ENCODE data around the gene SYT1.
"Not testable (repeated sequence)": the region's sequence is repeated elsewhere in the genome, so short reads cannot be mapped to it uniquely, and the experiment has no call there.

SYT1 gene

DNA sequence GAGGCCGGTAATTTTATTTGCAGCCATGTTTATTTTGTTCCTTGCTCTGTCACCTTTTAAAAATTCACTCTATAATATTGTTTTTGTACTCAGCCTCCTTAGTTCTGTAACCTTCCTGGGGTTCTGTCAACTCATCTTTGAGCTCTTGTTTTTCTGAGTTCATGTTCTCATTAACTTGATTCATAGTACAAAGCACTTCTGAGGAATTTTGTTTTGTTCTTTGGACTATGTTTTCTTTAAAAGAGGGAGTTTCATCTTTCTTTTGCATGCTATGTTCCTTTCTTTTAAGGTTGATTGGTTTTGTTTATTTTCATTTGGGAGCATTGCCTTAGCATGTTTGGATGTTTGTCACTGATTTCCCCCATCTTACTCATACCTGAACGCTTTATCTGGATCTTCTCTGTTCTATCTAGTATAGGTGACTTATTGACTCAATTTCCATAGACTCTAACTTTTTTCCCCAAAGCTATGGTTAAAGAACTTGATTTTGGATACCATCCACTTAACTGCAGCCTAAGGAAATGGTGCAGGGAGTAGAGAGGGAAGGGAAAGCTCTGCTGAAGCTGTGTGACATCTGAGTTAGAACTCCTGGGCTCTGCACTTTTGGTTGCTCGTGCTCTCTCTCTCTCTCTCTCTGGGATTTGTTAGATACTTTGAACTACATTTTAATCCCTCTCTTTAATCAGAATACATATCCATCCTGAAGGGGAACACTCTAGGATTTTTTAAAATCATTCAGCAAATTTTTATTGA is 557.7 kb downstream of the SYT1 start:
- no peaks in the 10 kb centered on the region for H3K36me3 ChIP-seq (ENCODE audit: control insufficient read depth in 2 of 2, insufficient read depth in 2 of 2, low read length in 2 of 2)
- no peak overlapping the region for H3K4me3 ChIP-seq (ENCODE audit: low read length in 2 of 2)
- H3K27me3 ChIP-seq (ENCODE audit: control insufficient read depth in 1 of 2, insufficient read depth in 2 of 2, low read length in 2 of 2) = no peaks in the 10 kb centered on the region
- no peaks in the 10 kb centered on the region for H3K9me3 ChIP-seq (ENCODE audit: control insufficient read depth in 2 of 2, low read length in 2 of 2)
- no peaks in the 10 kb centered on the region for H3K4me1 ChIP-seq (ENCODE audit: control insufficient read depth, insufficient read depth, low read length)
- no peak overlapping the region for H3K9ac ChIP-seq (ENCODE audit: low read length in 2 of 2)
- H3K27ac ChIP-seq (ENCODE audit: low read length) = no peak overlapping the region

DNA sequence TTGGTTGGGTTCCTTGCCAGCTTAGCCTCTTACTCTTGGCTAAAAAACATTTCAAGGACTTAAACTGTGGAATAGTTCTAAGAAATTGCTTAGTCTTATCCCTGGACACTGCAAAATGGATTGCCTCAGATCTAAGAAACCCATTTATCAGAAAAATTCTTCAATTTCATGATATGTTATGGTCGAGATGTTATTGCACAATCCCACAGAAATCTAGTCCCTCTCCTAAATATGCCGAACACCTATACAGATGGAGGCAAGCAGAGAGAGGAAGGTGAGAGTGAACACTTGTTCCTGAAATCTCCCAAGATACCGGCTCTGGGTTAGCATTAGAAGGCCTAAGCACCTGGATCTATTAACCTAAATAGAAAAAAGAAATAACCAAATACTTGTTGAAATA is 559.0 kb downstream of the SYT1 start:
- no peaks in the 10 kb centered on the region for H3K9me3 ChIP-seq (ENCODE audit: control insufficient read depth in 2 of 2, low read length in 2 of 2)
- no peaks in the 10 kb centered on the region for H3K27me3 ChIP-seq (ENCODE audit: control insufficient read depth in 1 of 2, insufficient read depth in 2 of 2, low read length in 2 of 2)
- no peaks in the 10 kb centered on the region for H3K36me3 ChIP-seq (ENCODE audit: control insufficient read depth in 2 of 2, insufficient read depth in 2 of 2, low read length in 2 of 2)
- no peak overlapping the region for H3K9ac ChIP-seq (ENCODE audit: low read length in 2 of 2)
- H3K27ac ChIP-seq (ENCODE audit: low read length) = no peak overlapping the region
- no peaks in the 10 kb centered on the region for H3K4me1 ChIP-seq (ENCODE audit: control insufficient read depth, insufficient read depth, low read length)
- H3K4me3 ChIP-seq (ENCODE audit: low read length in 2 of 2) = no peak overlapping the region

DNA sequence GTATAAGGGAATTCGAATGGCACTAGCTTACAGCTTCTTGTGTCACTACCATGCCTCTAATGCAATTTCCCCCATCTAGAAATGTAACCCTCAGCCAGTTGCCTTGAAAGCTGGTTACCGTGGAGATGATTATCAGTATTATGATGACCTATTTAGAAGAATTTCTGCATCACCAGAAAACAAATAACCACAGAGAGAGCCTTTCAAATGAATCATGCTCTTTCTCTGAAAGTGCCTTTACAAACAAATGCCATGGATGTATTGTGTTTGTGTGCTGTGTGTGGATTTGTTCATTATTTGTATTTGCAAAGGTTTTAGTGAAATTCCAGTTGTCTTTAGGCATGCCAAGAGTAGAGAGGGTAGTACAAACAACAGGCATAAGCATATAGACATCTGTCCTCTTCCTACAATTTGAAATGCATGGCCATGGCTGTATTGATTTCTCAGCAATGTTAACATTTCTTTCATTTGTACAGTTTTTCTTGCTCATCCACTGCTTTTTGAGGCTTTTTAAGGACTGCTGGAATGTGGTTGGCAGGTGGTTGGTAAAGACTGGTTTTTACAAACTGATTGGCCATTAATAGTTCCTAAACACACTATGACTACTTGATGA is 559.6 kb downstream of the SYT1 start:
- no peak overlapping the region for H3K9ac ChIP-seq (ENCODE audit: low read length in 2 of 2)
- H3K4me1 ChIP-seq (ENCODE audit: control insufficient read depth, insufficient read depth, low read length) = no peaks in the 10 kb centered on the region
- H3K27ac ChIP-seq (ENCODE audit: low read length) = no peak overlapping the region
- H3K9me3 ChIP-seq (ENCODE audit: control insufficient read depth in 2 of 2, low read length in 2 of 2) = no peaks in the 10 kb centered on the region
- H3K36me3 ChIP-seq (ENCODE audit: control insufficient read depth in 2 of 2, insufficient read depth in 2 of 2, low read length in 2 of 2) = no peaks in the 10 kb centered on the region
- no peaks in the 10 kb centered on the region for H3K27me3 ChIP-seq (ENCODE audit: control insufficient read depth in 1 of 2, insufficient read depth in 2 of 2, low read length in 2 of 2)
- no peak overlapping the region for H3K4me3 ChIP-seq (ENCODE audit: low read length in 2 of 2)

DNA sequence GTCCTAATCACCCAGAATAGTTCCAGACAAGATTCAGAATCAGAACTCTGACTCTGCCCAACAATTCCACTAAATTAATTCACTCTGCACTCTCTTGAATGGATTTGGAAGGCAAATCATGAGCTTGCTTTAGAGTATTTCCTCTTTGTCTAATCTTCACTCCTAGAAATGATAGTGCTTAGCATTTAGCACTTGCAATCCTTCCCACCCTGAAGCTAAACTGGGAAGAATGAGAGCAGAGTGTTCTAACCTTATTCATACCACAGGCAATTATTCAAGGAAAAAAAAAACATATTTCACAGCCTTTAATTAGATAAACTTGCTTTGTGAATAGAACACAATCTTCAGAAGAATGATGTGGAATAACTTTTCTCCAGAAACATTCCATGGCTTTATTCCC is 561.5 kb downstream of the SYT1 start:
- Histone ChIP-seq H3K36me3 (ENCODE audit: control insufficient read depth in 2 of 2, insufficient read depth in 2 of 2, low read length in 2 of 2) (no peaks in the 10 kb centered on the region), H3K4me1 (ENCODE audit: control insufficient read depth, insufficient read depth, low read length) (no peaks in the 10 kb centered on the region), H3K4me3 (ENCODE audit: low read length in 2 of 2) (no peak overlapping the region), H3K27me3 (ENCODE audit: control insufficient read depth in 1 of 2, insufficient read depth in 2 of 2, low read length in 2 of 2) (no peaks in the 10 kb centered on the region), H3K9me3 (ENCODE audit: control insufficient read depth in 2 of 2, low read length in 2 of 2) (no peaks in the 10 kb centered on the region), H3K9ac (ENCODE audit: low read length in 2 of 2) (no peak overlapping the region), H3K27ac (ENCODE audit: low read length) (no peak overlapping the region)

DNA sequence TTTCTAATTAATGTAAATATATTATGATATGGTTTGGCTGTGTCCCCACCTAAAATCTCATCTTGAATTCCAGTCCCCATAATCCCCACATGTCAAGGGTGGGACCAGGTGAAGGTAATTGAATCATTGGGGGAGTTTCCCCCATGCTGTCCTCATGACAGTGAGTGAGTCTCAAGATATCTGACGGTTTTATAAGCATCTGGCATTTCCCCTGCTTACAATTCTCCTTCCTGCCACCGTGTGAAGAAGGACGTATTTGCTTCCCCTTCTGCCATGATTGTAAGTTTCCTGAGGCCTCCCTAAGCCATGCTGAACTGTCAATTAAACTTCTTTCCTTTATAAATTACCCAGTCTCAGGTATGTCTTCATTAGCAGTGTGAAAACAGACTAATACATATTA is 562.2 kb downstream of the SYT1 start:
- not testable (repeated sequence) for H3K4me3 ChIP-seq (ENCODE audit: low read length in 2 of 2); H3K27me3 ChIP-seq (ENCODE audit: control insufficient read depth in 1 of 2, insufficient read depth in 2 of 2, low read length in 2 of 2); H3K36me3 ChIP-seq (ENCODE audit: control insufficient read depth in 2 of 2, insufficient read depth in 2 of 2, low read length in 2 of 2); H3K4me1 ChIP-seq (ENCODE audit: control insufficient read depth, insufficient read depth, low read length); H3K9me3 ChIP-seq (ENCODE audit: control insufficient read depth in 2 of 2, low read length in 2 of 2); H3K9ac ChIP-seq (ENCODE audit: low read length in 2 of 2); H3K27ac ChIP-seq (ENCODE audit: low read length)

DNA sequence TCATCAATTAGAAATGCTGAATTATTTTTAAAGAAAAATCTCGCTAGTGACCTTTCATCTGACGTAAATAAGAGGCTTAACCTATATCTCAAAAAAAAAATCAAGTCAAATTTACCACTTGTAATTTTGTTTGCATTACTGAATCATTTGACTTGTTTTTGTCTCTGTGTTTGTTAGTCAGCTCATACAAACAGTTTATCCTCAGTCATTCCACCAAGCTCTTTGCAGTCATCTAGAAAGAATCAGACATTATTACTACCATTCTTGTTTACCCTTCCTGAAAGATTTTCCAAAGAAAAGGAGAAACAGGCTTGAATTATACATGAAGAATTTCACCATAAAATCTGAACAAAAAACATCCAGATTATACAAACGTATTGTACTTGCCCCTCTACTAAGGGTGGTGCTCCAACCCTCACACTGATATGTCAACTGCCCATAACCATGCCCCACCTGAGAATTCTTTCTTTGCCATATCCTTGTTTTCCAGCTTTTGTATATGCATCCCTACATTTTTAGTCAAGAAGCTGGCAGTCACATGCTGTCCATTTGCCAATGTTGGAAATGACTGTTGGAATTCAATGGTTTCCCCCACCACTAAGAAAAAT is 569.0 kb downstream of the SYT1 start:
- Histone ChIP-seq H3K9me3 (ENCODE audit: control insufficient read depth in 2 of 2, low read length in 2 of 2) (no peaks in the 10 kb centered on the region), H3K4me1 (ENCODE audit: control insufficient read depth, insufficient read depth, low read length) (no peaks in the 10 kb centered on the region), H3K36me3 (ENCODE audit: control insufficient read depth in 2 of 2, insufficient read depth in 2 of 2, low read length in 2 of 2) (no peaks in the 10 kb centered on the region), H3K27me3 (ENCODE audit: control insufficient read depth in 1 of 2, insufficient read depth in 2 of 2, low read length in 2 of 2) (no peaks in the 10 kb centered on the region), H3K9ac (ENCODE audit: low read length in 2 of 2) (no peak overlapping the region), H3K27ac (ENCODE audit: low read length) (no peak overlapping the region), H3K4me3 (ENCODE audit: low read length in 2 of 2) (no peak overlapping the region)

DNA sequence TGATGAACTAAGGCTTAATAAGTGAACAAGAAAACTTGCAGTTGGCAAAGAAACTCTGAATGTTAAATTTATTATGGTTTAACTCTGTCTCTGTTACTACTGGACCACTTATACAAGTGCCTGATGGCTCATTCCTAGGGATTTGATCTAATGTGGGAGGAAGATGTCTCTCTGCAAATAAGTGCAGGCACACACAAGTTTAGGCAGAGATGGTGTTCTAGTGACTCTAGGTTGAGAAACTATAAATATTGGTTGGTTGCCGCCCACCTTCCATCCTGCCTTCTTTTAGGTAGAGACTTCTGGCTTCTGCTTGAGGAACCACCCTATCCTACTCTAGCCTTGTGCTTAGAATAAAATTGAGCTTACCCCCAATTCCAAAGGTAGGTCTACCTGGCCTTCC is 570.0 kb downstream of the SYT1 start:
- Histone ChIP-seq H3K9me3 (ENCODE audit: control insufficient read depth in 2 of 2, low read length in 2 of 2) (no peaks in the 10 kb centered on the region), H3K9ac (ENCODE audit: low read length in 2 of 2) (no peak overlapping the region), H3K27me3 (ENCODE audit: control insufficient read depth in 1 of 2, insufficient read depth in 2 of 2, low read length in 2 of 2) (no peaks in the 10 kb centered on the region), H3K27ac (ENCODE audit: low read length) (no peak overlapping the region), H3K4me3 (ENCODE audit: low read length in 2 of 2) (no peak overlapping the region), H3K36me3 (ENCODE audit: control insufficient read depth in 2 of 2, insufficient read depth in 2 of 2, low read length in 2 of 2) (no peaks in the 10 kb centered on the region), H3K4me1 (ENCODE audit: control insufficient read depth, insufficient read depth, low read length) (no peaks in the 10 kb centered on the region)

DNA sequence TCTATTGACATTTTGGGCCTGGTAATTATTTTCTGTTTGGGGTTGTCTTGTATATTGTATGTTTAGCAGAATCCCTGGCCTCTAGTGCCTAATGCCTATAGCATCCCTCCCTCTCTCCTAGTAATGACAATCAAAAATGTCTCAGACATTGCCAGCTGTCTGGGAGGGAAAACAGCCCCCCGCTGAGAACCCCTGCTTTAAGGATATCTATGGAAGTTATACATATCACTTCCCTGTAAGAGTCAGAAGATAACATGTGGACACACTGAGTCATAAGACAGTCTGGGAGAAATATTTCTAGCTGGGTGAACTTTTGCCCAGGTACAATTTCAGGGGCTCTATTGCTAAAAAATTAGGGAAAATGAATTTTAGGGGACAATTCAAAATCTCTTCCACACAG is 571.2 kb downstream of the SYT1 start:
- Histone ChIP-seq H3K36me3 (ENCODE audit: control insufficient read depth in 2 of 2, insufficient read depth in 2 of 2, low read length in 2 of 2) (no peaks in the 10 kb centered on the region), H3K27ac (ENCODE audit: low read length) (no peak overlapping the region), H3K4me3 (ENCODE audit: low read length in 2 of 2) (no peak overlapping the region), H3K9me3 (ENCODE audit: control insufficient read depth in 2 of 2, low read length in 2 of 2) (no peaks in the 10 kb centered on the region), H3K4me1 (ENCODE audit: control insufficient read depth, insufficient read depth, low read length) (no peaks in the 10 kb centered on the region), H3K27me3 (ENCODE audit: control insufficient read depth in 1 of 2, insufficient read depth in 2 of 2, low read length in 2 of 2) (no peaks in the 10 kb centered on the region), H3K9ac (ENCODE audit: low read length in 2 of 2) (no peak overlapping the region)

DNA sequence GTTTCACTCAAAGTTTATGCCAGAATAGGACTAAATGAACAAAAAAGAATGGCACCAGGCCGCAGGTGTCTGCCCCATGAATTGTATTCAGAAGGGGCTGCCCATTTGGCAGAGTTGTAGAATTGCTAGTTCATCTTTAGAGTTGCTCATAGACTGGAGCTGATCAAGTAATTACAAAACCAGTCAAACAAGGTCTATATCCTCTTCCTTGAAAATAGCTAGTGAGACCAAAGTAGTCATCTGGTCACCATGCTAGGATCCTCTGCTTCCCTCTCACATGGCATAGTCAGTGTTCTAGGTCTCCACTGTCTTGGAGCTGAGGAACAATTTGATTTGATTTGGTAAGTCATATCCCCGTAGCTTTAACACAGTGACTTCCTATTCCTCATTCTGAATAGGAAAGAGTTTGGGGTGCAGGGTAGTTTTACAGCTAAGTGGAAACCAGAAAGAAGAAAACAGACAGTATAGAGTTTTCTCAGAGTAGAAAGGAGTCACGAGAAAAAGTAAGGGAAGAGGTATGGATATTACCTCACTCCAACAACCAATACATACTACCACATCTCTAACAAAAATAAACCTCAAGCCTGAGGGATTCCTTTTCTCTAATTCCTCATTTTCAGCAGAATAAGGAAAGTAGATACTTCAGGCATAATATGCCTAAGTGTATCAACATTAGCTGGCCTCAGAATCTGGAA is 574.1 kb downstream of the SYT1 start:
- no peaks in the 10 kb centered on the region for H3K36me3 ChIP-seq (ENCODE audit: control insufficient read depth in 2 of 2, insufficient read depth in 2 of 2, low read length in 2 of 2)
- H3K27ac ChIP-seq (ENCODE audit: low read length) = no peak overlapping the region
- H3K27me3 ChIP-seq (ENCODE audit: control insufficient read depth in 1 of 2, insufficient read depth in 2 of 2, low read length in 2 of 2) = no peaks in the 10 kb centered on the region
- no peak overlapping the region for H3K4me3 ChIP-seq (ENCODE audit: low read length in 2 of 2)
- no peaks in the 10 kb centered on the region for H3K9me3 ChIP-seq (ENCODE audit: control insufficient read depth in 2 of 2, low read length in 2 of 2)
- no peaks in the 10 kb centered on the region for H3K4me1 ChIP-seq (ENCODE audit: control insufficient read depth, insufficient read depth, low read length)
- no peak overlapping the region for H3K9ac ChIP-seq (ENCODE audit: low read length in 2 of 2)

DNA sequence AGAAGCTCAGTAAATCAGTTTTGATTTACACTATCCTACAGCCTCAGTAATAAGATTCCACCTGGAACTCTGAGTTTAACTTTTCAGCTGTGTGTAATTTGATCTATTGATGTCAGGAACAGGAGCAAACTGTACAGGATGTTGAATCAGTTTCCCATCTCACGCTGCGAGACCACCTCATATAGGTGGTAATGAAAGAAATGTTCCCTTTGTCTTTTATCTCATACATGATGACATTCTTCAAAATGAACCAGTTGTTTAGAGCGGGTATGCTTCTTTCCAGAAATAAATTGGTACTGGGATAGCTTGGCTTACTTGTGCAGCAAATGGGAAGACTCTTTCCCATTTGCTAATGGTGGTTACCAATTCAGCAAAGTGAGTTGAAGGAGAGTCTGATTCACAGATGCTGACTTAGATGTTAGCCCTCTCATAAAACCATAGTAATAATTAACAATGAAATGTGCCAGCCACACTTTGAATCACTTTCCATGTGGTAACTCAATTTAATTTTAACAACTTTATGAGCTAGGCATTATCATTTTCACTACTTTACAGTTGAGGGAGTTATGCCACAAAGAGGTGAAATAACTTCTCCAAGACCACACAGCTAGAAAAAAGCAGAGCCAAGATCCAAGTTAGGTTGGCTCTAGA is 574.7 kb downstream of the SYT1 start:
- Histone ChIP-seq H3K4me3 (ENCODE audit: low read length in 2 of 2) (no peak overlapping the region), H3K9me3 (ENCODE audit: control insufficient read depth in 2 of 2, low read length in 2 of 2) (no peaks in the 10 kb centered on the region), H3K27ac (ENCODE audit: low read length) (no peak overlapping the region), H3K9ac (ENCODE audit: low read length in 2 of 2) (no peak overlapping the region), H3K36me3 (ENCODE audit: control insufficient read depth in 2 of 2, insufficient read depth in 2 of 2, low read length in 2 of 2) (no peaks in the 10 kb centered on the region), H3K4me1 (ENCODE audit: control insufficient read depth, insufficient read depth, low read length) (no peaks in the 10 kb centered on the region), H3K27me3 (ENCODE audit: control insufficient read depth in 1 of 2, insufficient read depth in 2 of 2, low read length in 2 of 2) (no peaks in the 10 kb centered on the region)

All from stomach smooth muscle (tissue), 2 donors.